Measurements from ENCODE around the gene PLPPR1. TPM values are rescaled to one million over a fixed set of nuclear protein-coding genes. Genes with fewer than 3 reads are reported as not detected.

Gene PLPPR1
- polyA plus RNA-seq, 3 donors, result not detected

GRCh38 chr9:101064206-101064605 lies 35.7 kb downstream of the PLPPR1 start:
- no peak overlapping the region for H3K4me3 Mint-ChIP-seq
- Histone ChIP-seq H3K4me3 (replicated peaks in 1 of 3; ENCODE audit: low read depth in 2 of 3, low read length in 3 of 3) (no peak overlapping the region), H3K27me3 (ENCODE audit: control insufficient read depth in 2 of 2, insufficient read depth in 2 of 2, low read length in 2 of 2) (no peaks in the 10 kb centered on the region), H3K4me1 (ENCODE audit: control insufficient read depth in 1 of 2, insufficient read depth in 2 of 2, low read length in 2 of 2) (no peaks in the 10 kb centered on the region), H3K36me3 (replicated peaks in 1 of 2; ENCODE audit: control insufficient read depth in 1 of 2, insufficient read depth in 2 of 2, low read length in 2 of 2) (no peaks in the 10 kb centered on the region), H3K79me2 (ENCODE audit: insufficient read depth, low read length) (no peaks in the 10 kb centered on the region), H3K4me2 (replicated peaks; ENCODE audit: extremely low read depth, low read length, poor library complexity, severe bottlenecking) (no peak overlapping the region), H3K9ac (ENCODE audit: insufficient read depth, low read length, poor library complexity, severe bottlenecking) (no peak overlapping the region), H4K20me1 (ENCODE audit: insufficient read depth, low read length) (no peaks in the 10 kb centered on the region), H3K9me3 (replicated peaks in 1 of 2; ENCODE audit: control insufficient read depth in 1 of 2, insufficient read depth in 1 of 2, low read length in 2 of 2) (no peaks in the 10 kb centered on the region), H3K27ac (ENCODE audit: low read depth in 1 of 2, low read length in 2 of 2) (no peak overlapping the region), H2AFZ (ENCODE audit: insufficient read depth, low read depth, low read length, poor library complexity, severe bottlenecking) (no peak overlapping the region)
- H3K36me3 Mint-ChIP-seq, result no peaks in the 10 kb centered on the region
- no peak for TF ChIP-seq CTCF (IDR thresholded peaks at IDR 0.05)
- H3K4me1 Mint-ChIP-seq, result no peaks in the 10 kb centered on the region
- intact Hi-C loops (cut with micrococcal nuclease), result no loop called here
- H3K27ac Mint-ChIP-seq, result no peak overlapping the region
- no peak for DNase-seq
- H3K27me3 Mint-ChIP-seq (ENCODE audit: low read depth in 3 of 3), result peaks cover 0 to 2% (median 0%) of the 10 kb centered on the region in 3 donors
- H3K9me3 Mint-ChIP-seq, result no peaks in the 10 kb centered on the region

GRCh38 chr9:101065930-101066329 lies 37.4 kb downstream of the PLPPR1 start:
- no peaks in the 10 kb centered on the region for H3K4me1 ChIP-seq (ENCODE audit: control insufficient read depth in 1 of 2, insufficient read depth in 2 of 2, low read length in 2 of 2)
- intact Hi-C loops (cut with micrococcal nuclease), result no loop called here
- Mint-ChIP-seq H3K27me3 (ENCODE audit: low read depth in 3 of 3) (peaks cover 0 to 2% (median 0%) of the 10 kb centered on the region in 3 donors), H3K4me3 (no peak overlapping the region), H3K9me3 (no peaks in the 10 kb centered on the region), H3K36me3 (no peaks in the 10 kb centered on the region), H3K27ac (no peak overlapping the region), H3K4me1 (no peaks in the 10 kb centered on the region)
- H3K36me3 ChIP-seq (replicated peaks in 1 of 2; ENCODE audit: control insufficient read depth in 1 of 2, insufficient read depth in 2 of 2, low read length in 2 of 2), result no peaks in the 10 kb centered on the region
- H3K9ac ChIP-seq (ENCODE audit: insufficient read depth, low read length, poor library complexity, severe bottlenecking), result no peak overlapping the region
- WGBS (ENCODE audit: insufficient coverage), result no CpG with 5 or more reads among the region's 1 CpG
- TF ChIP-seq CTCF (IDR thresholded peaks at IDR 0.05), result no peak
- H3K27me3 ChIP-seq (ENCODE audit: control insufficient read depth in 2 of 2, insufficient read depth in 2 of 2, low read length in 2 of 2), result no peaks in the 10 kb centered on the region
- H3K4me2 ChIP-seq (replicated peaks; ENCODE audit: extremely low read depth, low read length, poor library complexity, severe bottlenecking), result no peak overlapping the region
- no peak for DNase-seq
- no peaks in the 10 kb centered on the region for H3K79me2 ChIP-seq (ENCODE audit: insufficient read depth, low read length)
- no peak overlapping the region for H2AFZ ChIP-seq (ENCODE audit: insufficient read depth, low read depth, low read length, poor library complexity, severe bottlenecking)
- no peaks in the 10 kb centered on the region for H4K20me1 ChIP-seq (ENCODE audit: insufficient read depth, low read length)
- no peak overlapping the region for H3K4me3 ChIP-seq (replicated peaks in 1 of 3; ENCODE audit: low read depth in 2 of 3, low read length in 3 of 3)
- H3K27ac ChIP-seq (ENCODE audit: low read depth in 1 of 2, low read length in 2 of 2), result no peak overlapping the region
- H3K9me3 ChIP-seq (replicated peaks in 1 of 2; ENCODE audit: control insufficient read depth in 1 of 2, insufficient read depth in 1 of 2, low read length in 2 of 2), result no peaks in the 10 kb centered on the region

All from CD14-positive monocyte (primary cell).